Neural cell (in vitro differentiated cells): ENCODE measurements around the gene KCNJ10. TPM values are rescaled to one million over a fixed set of nuclear protein-coding genes. Genes with fewer than 3 reads are reported as not detected.

Source experiments
- H2AFZ ChIP-seq: fragments of 200-600, 300-800 bp; sonication (generic), shearing (Covaris generic); 2 replicates; pipeline ENCODE4 v1.6.0; 2014; ENCODE audit warnings: low read depth, mild to moderate bottlenecking, antibody characterized with exemption, low read length, moderate library complexity
- H3F3A ChIP-seq: fragments of 200-600 bp; shearing (Covaris generic); 2 replicates; pipeline ENCODE4 v1.6.1; 2016; ENCODE audit warnings: mild to moderate bottlenecking, moderate library complexity, mixed read lengths, antibody characterized with exemption, low read length; ENCODE audit not compliant: insufficient read depth, poor library complexity, severe bottlenecking
- H3K27ac ChIP-seq: fragments of 200-600, 300-800 bp; sonication (generic), shearing (Covaris generic); 2 replicates; pipeline ENCODE4 v1.5.1; 2014; ENCODE audit warnings: mild to moderate bottlenecking, low read length, moderate library complexity
- H3K27me3 ChIP-seq: fragments of 300-800, 200-600 bp; sonication (generic), shearing (Covaris generic); 2 replicates; pipeline ENCODE4 v1.6.0; 2014; ENCODE audit warnings: mild to moderate bottlenecking, low read depth, low read length, moderate library complexity; ENCODE audit not compliant: insufficient read depth
- H3K36me3 ChIP-seq: fragments of 300-800, 200-600 bp; sonication (generic), shearing (Covaris generic); 2 replicates; pipeline ENCODE4 v1.5.1; 2014; ENCODE audit warnings: mild to moderate bottlenecking, antibody characterized with exemption, low read length, moderate library complexity; ENCODE audit not compliant: insufficient read depth
- H3K4me2 ChIP-seq: fragments of 300-800, 200-600 bp; sonication (generic), shearing (Covaris generic); 2 replicates; pipeline ENCODE4 v1.6.0; 2014; ENCODE audit warnings: mild to moderate bottlenecking, low read length
- H3K4me3 ChIP-seq: fragments of 300-800, 200-600 bp; sonication (generic), shearing (Covaris generic); 2 replicates; pipeline ENCODE4 v1.5.1; 2014; ENCODE audit warnings: mild to moderate bottlenecking, low read length, moderate library complexity
- H3K79me2 ChIP-seq: fragments of 200-600 bp; shearing (Covaris generic); replicated peaks from 2 replicates; pipeline ENCODE4 v1.6.0; 2014; ENCODE audit warnings: mild to moderate bottlenecking, low read length, moderate library complexity; ENCODE audit not compliant: insufficient read depth
- H3K9ac ChIP-seq: fragments of 300-800, 200-600 bp; sonication (generic), shearing (Covaris generic); 2 replicates; pipeline ENCODE4 v1.6.1; 2016; ENCODE audit warnings: mild to moderate bottlenecking, low read length, mixed read lengths
- H3K9me2 ChIP-seq: fragments of 200-600 bp; shearing (Covaris generic); 2 replicates; pipeline ENCODE4 v1.6.1; 2016; ENCODE audit warnings: mild to moderate bottlenecking, low read length, mixed read lengths; ENCODE audit not compliant: insufficient read depth
- H3K9me3 ChIP-seq: fragments of 200-600, 300-800 bp; sonication (generic), shearing (Covaris generic); 2 replicates; pipeline ENCODE4 v1.6.1; 2016; ENCODE audit warnings: mild to moderate bottlenecking, mixed run types, low read length, moderate library complexity, mixed read lengths
- H4K20me1 ChIP-seq: fragments of 200-600 bp; shearing (Covaris generic); 2 replicates; pipeline ENCODE4 v1.6.1; 2016; ENCODE audit warnings: mild to moderate bottlenecking, mixed run types; ENCODE audit not compliant: insufficient read depth
- EP300 ChIP-seq: fragments of 450-650 bp; conservative IDR thresholded peaks from 2 replicates; pipeline ENCODE4 v1.6.1; 2014; ENCODE audit warnings: antibody characterized with exemption, mild to moderate bottlenecking, moderate library complexity; ENCODE audit not compliant: poor library complexity, severe bottlenecking
- EZH2 ChIP-seq: fragments of 200-600, 300-800 bp; shearing (Covaris generic), sonication (generic); IDR thresholded peaks from 2 replicates; pipeline ENCODE4 v1.6.1; 2014; ENCODE audit warnings: antibody characterized with exemption, low read length, borderline replicate concordance, mild to moderate bottlenecking; ENCODE audit not compliant: insufficient read depth, poor library complexity, severe bottlenecking
- MXI1 ChIP-seq: fragments of 450-650 bp; conservative IDR thresholded peaks from 2 replicates; pipeline ENCODE4 v1.6.1; 2014; ENCODE audit warnings: antibody characterized with exemption, mild to moderate bottlenecking; ENCODE audit not compliant: poor library complexity, severe bottlenecking
- POLR2AphosphoS5 ChIP-seq: IDR thresholded peaks from 2 replicates; pipeline ENCODE4 v1.6.1; 2012
- RAD21 ChIP-seq: fragments of 450-650 bp; conservative IDR thresholded peaks from 2 replicates; pipeline ENCODE4 v1.6.1; 2014; ENCODE audit warnings: antibody characterized with exemption, mild to moderate bottlenecking, moderate library complexity
- SMC3 ChIP-seq: fragments of 450-650 bp; conservative IDR thresholded peaks from 2 replicates; pipeline ENCODE4 v1.6.1; 2014; ENCODE audit warnings: antibody characterized with exemption, mild to moderate bottlenecking, moderate library complexity; ENCODE audit not compliant: poor library complexity
- TAF1 ChIP-seq: IDR thresholded peaks from 2 replicates; pipeline ENCODE4 v1.6.1; 2012; ENCODE audit warnings: low read depth
- polyA plus RNA-seq: library from polyadenylated mRNA; depleted of rRNA; stranded (reverse); fragments of >200 nt; gene quantifications from 2 replicates; pipeline ENCODE4 v1.2.3, GENCODE V29; 2014
- TF ChIP-seq, protein P1 (sequence below): IDR thresholded peaks from 2 replicates; pipeline ENCODE4 v1.6.1; 2012; ENCODE audit warnings: borderline replicate concordance
- TF ChIP-seq, protein P2 (sequence below): fragments of 450-650 bp; IDR thresholded peaks from 2 replicates; pipeline ENCODE4 v1.5.1; 2014; ENCODE audit warnings: antibody characterized with exemption, mild to moderate bottlenecking, moderate library complexity; ENCODE audit not compliant: poor library complexity, severe bottlenecking

The KCNJ10 gene
- polyA plus RNA-seq, 1 donor from 2014 or later = not detected

DNA sequence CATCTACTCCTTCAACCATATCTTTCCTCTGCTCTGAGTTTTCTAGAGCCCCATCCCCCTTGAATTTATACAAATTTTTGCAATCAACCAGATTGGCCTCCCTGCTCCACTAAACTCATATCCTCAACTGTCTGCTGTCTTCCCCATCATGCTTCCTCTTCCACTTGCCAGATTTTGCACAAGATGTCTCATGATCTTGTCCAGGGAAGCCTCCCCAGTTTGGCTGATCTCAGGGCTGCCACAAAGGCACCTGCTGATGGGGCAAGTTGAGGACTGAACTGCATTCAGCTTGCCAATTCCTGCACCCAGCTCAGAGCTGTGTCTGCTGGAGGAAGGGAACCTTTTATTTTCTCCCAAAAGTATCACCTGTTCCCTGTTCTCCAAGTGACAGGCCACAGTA lies 7.5 kb upstream of the KCNJ10 start:
- Histone ChIP-seq H3K79me2 (no peaks in the 10 kb centered on the region), H3K9me2 (no peaks in the 10 kb centered on the region), H3K27me3 (no peaks in the 10 kb centered on the region), H3K4me3 (no peak overlapping the region), H3K4me2 (no peak overlapping the region), H2AFZ (no peak overlapping the region), H3K27ac (no peak overlapping the region), H4K20me1 (no peaks in the 10 kb centered on the region), H3F3A (no peaks in the 10 kb centered on the region), H3K9ac (no peak overlapping the region), H3K9me3 (no peaks in the 10 kb centered on the region), H3K36me3 (no peaks in the 10 kb centered on the region)
- TF ChIP-seq TAF1 = no peak
- no peak for TF ChIP-seq EP300
- no peak for TF ChIP-seq SMC3
- no peak for TF ChIP-seq EZH2
- no peak for TF ChIP-seq RAD21
- TF ChIP-seq, protein P1, sequence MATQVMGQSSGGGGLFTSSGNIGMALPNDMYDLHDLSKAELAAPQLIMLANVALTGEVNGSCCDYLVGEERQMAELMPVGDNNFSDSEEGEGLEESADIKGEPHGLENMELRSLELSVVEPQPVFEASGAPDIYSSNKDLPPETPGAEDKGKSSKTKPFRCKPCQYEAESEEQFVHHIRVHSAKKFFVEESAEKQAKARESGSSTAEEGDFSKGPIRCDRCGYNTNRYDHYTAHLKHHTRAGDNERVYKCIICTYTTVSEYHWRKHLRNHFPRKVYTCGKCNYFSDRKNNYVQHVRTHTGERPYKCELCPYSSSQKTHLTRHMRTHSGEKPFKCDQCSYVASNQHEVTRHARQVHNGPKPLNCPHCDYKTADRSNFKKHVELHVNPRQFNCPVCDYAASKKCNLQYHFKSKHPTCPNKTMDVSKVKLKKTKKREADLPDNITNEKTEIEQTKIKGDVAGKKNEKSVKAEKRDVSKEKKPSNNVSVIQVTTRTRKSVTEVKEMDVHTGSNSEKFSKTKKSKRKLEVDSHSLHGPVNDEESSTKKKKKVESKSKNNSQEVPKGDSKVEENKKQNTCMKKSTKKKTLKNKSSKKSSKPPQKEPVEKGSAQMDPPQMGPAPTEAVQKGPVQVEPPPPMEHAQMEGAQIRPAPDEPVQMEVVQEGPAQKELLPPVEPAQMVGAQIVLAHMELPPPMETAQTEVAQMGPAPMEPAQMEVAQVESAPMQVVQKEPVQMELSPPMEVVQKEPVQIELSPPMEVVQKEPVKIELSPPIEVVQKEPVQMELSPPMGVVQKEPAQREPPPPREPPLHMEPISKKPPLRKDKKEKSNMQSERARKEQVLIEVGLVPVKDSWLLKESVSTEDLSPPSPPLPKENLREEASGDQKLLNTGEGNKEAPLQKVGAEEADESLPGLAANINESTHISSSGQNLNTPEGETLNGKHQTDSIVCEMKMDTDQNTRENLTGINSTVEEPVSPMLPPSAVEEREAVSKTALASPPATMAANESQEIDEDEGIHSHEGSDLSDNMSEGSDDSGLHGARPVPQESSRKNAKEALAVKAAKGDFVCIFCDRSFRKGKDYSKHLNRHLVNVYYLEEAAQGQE = no peak
- TF ChIP-seq MXI1 = no peak
- TF ChIP-seq, protein P2, sequence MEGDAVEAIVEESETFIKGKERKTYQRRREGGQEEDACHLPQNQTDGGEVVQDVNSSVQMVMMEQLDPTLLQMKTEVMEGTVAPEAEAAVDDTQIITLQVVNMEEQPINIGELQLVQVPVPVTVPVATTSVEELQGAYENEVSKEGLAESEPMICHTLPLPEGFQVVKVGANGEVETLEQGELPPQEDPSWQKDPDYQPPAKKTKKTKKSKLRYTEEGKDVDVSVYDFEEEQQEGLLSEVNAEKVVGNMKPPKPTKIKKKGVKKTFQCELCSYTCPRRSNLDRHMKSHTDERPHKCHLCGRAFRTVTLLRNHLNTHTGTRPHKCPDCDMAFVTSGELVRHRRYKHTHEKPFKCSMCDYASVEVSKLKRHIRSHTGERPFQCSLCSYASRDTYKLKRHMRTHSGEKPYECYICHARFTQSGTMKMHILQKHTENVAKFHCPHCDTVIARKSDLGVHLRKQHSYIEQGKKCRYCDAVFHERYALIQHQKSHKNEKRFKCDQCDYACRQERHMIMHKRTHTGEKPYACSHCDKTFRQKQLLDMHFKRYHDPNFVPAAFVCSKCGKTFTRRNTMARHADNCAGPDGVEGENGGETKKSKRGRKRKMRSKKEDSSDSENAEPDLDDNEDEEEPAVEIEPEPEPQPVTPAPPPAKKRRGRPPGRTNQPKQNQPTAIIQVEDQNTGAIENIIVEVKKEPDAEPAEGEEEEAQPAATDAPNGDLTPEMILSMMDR = no peak

DNA sequence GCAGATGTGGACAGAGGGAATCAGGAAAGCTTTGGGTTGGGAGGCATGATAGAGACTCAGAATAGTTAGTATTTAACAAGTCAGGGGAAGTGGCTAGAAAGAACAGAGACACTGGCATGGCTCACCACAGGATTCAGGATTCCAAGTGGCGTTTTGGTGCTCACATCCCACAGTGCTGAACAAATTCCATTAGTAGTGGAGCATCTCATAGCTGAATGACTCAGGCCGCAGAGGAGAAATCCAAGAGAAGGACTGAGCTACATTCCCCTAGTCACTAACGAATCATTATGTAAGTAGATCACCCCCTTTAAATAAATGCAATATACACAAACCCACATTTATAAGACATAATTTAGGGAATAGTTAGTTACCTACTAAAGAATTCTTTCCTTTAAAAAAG lies 6.3 kb upstream of the KCNJ10 start:
- Histone ChIP-seq H3K4me3 (no peak overlapping the region), H3F3A (no peaks in the 10 kb centered on the region), H4K20me1 (no peaks in the 10 kb centered on the region), H3K36me3 (no peaks in the 10 kb centered on the region), H3K9me2 (no peaks in the 10 kb centered on the region), H3K79me2 (no peaks in the 10 kb centered on the region), H3K9me3 (no peaks in the 10 kb centered on the region), H3K4me2 (no peak overlapping the region), H3K27me3 (peaks cover 7% of the 10 kb centered on the region), H3K27ac (no peak overlapping the region), H2AFZ (no peak overlapping the region), H3K9ac (no peak overlapping the region)
- TF ChIP-seq TAF1 (no peak), EP300 (no peak), POLR2AphosphoS5 (no peak), EZH2 (no peak), SMC3 (no peak), MXI1 (no peak), RAD21 (no peak)
- TF ChIP-seq, protein P1 = no peak
- TF ChIP-seq, protein P2 = no peak
